Measurements from ENCODE around the gene DCAF4. TPM values are rescaled to one million over a fixed set of nuclear protein-coding genes. Genes with fewer than 3 reads are reported as not detected.
"Not testable (repeated sequence)": the region's sequence is repeated elsewhere in the genome, so short reads cannot be mapped to it uniquely, and the experiment has no call there.

DCAF4 gene
- total RNA-seq, 3 donors from 2014 or later, result 29.7 to 39.2 (median 34.0) TPM

DNA sequence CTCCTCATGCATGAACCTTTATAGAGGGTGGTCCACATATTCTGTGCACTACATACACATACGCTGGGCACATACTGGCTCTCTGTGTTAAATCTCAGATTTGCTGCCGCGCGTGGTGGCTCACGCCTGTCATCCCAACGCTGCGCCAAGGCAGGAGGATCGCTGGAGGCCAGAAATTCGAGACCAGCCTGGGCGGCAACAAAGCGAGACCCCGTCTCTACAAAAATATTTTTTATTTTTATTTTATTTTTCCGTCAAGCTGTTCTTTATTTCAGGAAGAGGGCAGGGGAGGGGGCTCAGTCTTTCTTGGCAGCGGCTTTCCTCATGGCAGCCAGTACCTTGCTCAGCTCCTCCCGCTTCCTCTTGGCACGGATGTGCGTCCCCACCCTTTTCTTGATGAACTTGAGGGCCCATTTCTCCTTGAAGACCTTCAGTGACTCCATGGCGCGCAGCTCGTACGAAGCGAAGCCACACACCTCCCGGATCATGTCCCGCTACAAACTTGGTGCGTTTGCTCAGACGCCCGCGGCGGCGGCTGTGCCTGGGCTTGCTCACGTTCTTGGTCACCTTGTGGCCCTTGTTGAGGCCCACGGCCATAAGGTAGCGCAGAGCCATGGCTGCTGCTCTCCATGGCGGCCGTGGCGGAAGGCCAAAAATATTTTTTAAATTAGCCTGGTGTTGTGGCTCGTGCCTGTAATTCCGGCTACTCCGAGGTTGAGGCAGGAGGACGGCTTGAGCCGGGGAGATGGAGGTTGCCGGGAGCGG lies 3.2 kb downstream of the DCAF4 start:
- DNase-seq, result no peak
- H3K9me3 Mint-ChIP-seq, result no peaks in the 10 kb centered on the region
- no peaks in the 10 kb centered on the region for H3K27me3 Mint-ChIP-seq (ENCODE audit: low read depth)

GRCh38 chr14:72932893-72933292 lies 6.6 kb downstream of the DCAF4 start:
- no peak overlapping the region for H3K4me3 Mint-ChIP-seq
- H3K9me3 Mint-ChIP-seq, result no peaks in the 10 kb centered on the region
- DNase-seq (no peak), ATAC-seq (no peak)
- peaks cover 26% of the 10 kb centered on the region for H3K4me1 Mint-ChIP-seq (ENCODE audit: low read depth)
- H3K36me3 Mint-ChIP-seq (ENCODE audit: insufficient read depth), result peaks cover 15% of the 10 kb centered on the region
- no peaks in the 10 kb centered on the region for H3K27me3 Mint-ChIP-seq (ENCODE audit: low read depth)

More for the DNA sequence above, 3.2 kb downstream of the DCAF4 start:
- H3K4me1 Mint-ChIP-seq (ENCODE audit: low read depth), result peaks cover 18% of the 10 kb centered on the region
- no peak overlapping the region for H3K4me3 Mint-ChIP-seq
- H3K36me3 Mint-ChIP-seq (ENCODE audit: insufficient read depth), result peaks cover 6% of the 10 kb centered on the region
- no peak for ATAC-seq

DNA sequence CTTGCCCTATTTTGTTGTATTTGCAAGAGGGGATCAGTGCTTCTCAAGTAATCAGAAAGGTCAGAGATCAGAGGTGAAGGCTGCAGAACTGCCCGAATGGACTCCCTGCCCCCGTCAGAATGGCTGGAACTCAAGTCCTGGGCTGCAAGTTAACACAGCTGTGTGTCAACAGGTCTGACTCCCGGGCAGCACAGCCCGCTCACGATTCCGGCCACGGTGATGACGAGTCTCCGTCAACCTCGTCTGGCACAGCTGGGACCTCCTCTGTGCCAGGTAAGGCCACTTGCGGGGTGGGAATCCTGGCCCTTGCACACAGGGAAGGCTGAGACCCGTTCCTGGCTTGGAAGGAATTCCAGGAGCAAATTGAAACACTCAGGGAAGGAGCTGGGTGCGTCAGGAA lies 13.4 kb downstream of the DCAF4 start:
- Mint-ChIP-seq H3K9me3 (no peaks in the 10 kb centered on the region), H3K4me1 (ENCODE audit: low read depth) (peaks cover 20% of the 10 kb centered on the region), H3K36me3 (ENCODE audit: insufficient read depth) (peaks cover 41% of the 10 kb centered on the region), H3K4me3 (no peak overlapping the region), H3K27me3 (ENCODE audit: low read depth) (no peaks in the 10 kb centered on the region)
- ATAC-seq, result no peak
- no peak for DNase-seq

GRCh38 chr14:72941286-72941985 lies 15.2 kb downstream of the DCAF4 start:
- H3K36me3 Mint-ChIP-seq (ENCODE audit: insufficient read depth), result peaks cover 45% of the 10 kb centered on the region
- DNase-seq (no peak), ATAC-seq (no peak)
- no peak overlapping the region for H3K4me3 Mint-ChIP-seq
- H3K27me3 Mint-ChIP-seq (ENCODE audit: low read depth), result no peaks in the 10 kb centered on the region
- H3K4me1 Mint-ChIP-seq (ENCODE audit: low read depth), result peaks cover 17% of the 10 kb centered on the region
- H3K9me3 Mint-ChIP-seq, result no peaks in the 10 kb centered on the region

DNA sequence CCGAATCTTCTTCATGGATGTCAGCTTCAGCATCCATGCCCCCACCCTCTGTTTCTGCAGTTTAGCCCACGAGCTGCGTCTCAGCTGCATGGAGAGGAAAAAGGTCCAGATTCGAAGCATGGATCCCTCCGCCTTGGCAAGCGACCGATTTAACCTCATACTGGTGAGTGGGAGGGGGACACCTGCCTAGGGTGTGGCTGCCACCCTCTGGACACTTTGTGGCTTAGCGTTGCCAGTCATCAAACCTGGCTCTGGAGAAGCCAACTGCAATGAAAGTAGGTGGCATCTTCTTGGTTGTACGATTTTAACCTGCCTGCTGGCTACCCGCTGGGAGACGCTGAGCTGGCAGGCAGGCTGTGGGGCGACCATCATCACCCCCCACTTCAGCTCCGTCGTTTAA lies 16.7 kb downstream of the DCAF4 start:
- no peak overlapping the region for H3K4me3 Mint-ChIP-seq
- no peak for DNase-seq
- H3K9me3 Mint-ChIP-seq, result no peaks in the 10 kb centered on the region
- H3K27me3 Mint-ChIP-seq (ENCODE audit: low read depth), result no peaks in the 10 kb centered on the region
- ATAC-seq, result no peak
- peaks cover 3% of the 10 kb centered on the region for H3K4me1 Mint-ChIP-seq (ENCODE audit: low read depth)
- H3K36me3 Mint-ChIP-seq (ENCODE audit: insufficient read depth), result peaks cover 44% of the 10 kb centered on the region

- no peaks in the 10 kb centered on the region for H3K9me3 Mint-ChIP-seq
- DNase-seq, result no peak
- ATAC-seq, result no peak
- H3K36me3 Mint-ChIP-seq (ENCODE audit: insufficient read depth), result peaks cover 49% of the 10 kb centered on the region
- no peak overlapping the region for H3K4me3 Mint-ChIP-seq
- no peaks in the 10 kb centered on the region for H3K27me3 Mint-ChIP-seq (ENCODE audit: low read depth)
- H3K4me1 Mint-ChIP-seq (ENCODE audit: low read depth), result no peaks in the 10 kb centered on the region
Observed at GRCh38 chr14:72943876-72944430, 17.7 kb downstream of the DCAF4 start.

DNA sequence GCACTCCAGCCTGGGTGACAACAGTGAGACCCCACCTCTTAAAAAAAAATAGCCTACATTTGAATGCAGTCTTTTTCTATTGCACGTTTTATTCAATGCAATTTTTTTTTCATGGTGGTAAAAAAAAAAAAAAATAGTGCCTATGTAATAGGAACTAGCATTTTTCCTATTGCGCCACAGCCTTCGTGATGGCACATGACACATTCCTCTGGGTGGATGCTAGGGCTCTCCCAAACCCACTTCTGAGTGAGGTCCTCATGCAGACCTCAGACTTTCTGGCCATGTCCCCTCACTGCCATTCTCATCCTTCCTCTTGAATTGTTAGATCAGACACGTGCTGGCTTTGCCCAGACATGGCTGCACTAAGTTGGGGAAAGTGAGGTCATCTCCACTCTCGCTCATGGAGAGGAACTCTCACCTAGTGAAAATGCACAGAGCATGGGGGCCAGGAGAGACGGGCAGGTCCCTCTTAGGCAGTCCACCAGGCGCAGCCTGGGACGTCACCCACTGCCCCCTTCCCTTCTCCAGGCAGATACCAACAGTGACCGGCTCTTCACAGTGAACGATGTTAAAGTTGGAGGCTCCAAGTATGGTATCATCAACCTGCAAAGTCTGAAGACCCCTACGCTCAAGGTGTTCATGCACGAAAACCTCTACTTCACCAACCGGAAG lies 19.2 kb downstream of the DCAF4 start:
- Mint-ChIP-seq H3K27me3 (ENCODE audit: low read depth) (no peaks in the 10 kb centered on the region), H3K9me3 (no peaks in the 10 kb centered on the region), H3K36me3 (ENCODE audit: insufficient read depth) (peaks cover 48% of the 10 kb centered on the region), H3K4me1 (ENCODE audit: low read depth) (no peaks in the 10 kb centered on the region), H3K4me3 (no peak overlapping the region)
- ATAC-seq (no peak), DNase-seq (no peak)

GRCh38 chr14:72946491-72946890 lies 20.2 kb downstream of the DCAF4 start:
- no peaks in the 10 kb centered on the region for H3K9me3 Mint-ChIP-seq
- no peak for ATAC-seq
- no peaks in the 10 kb centered on the region for H3K4me1 Mint-ChIP-seq (ENCODE audit: low read depth)
- no peak for DNase-seq
- H3K36me3 Mint-ChIP-seq (ENCODE audit: insufficient read depth), result peaks cover 48% of the 10 kb centered on the region
- no peak overlapping the region for H3K4me3 Mint-ChIP-seq
- no peaks in the 10 kb centered on the region for H3K27me3 Mint-ChIP-seq (ENCODE audit: low read depth)

DNA sequence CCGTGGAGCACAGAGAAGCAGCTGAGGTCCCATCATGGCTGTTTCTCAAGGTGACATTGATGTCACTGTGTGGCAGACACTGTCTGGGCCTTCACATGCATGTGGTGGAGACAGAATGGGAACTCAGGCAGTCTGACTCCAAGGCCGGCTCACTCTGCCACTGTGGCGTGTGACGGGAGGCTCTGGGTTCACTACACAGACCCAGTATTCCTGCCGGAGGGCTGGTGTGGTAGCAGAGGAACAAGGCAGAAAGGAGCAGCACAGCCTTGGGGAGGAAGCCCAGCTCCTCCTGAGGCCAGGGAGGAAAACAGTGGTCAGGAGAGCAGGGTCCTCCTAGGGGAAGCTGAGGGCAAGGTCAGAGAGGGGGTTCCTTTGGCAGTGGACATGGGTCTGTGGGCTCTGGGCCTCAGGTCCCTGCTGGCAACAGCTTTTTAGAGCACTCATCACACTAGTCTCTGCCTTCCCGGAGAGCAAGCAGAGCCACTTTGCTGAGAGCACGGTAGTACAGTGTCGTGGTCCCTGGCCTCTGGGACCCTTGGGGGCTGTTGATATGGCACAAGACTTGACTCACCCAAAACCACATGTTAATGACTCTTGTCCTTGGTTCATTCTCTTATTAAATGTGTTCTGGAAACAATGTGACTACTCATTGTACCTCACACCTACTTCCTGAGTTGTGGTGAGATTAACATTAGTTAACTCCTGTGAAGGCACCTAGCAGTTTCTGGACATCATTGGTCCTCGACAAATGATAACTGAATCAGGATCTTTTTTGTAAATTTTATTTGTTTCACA lies 21.3 kb downstream of the DCAF4 start:
- H3K27me3 Mint-ChIP-seq (ENCODE audit: low read depth), result no peaks in the 10 kb centered on the region
- H3K36me3 Mint-ChIP-seq (ENCODE audit: insufficient read depth), result peaks cover 48% of the 10 kb centered on the region
- H3K4me1 Mint-ChIP-seq (ENCODE audit: low read depth), result no peaks in the 10 kb centered on the region
- H3K4me3 Mint-ChIP-seq, result no peak overlapping the region
- ATAC-seq (peak; percentile 47 to 62), DNase-seq (no peak)
- no peaks in the 10 kb centered on the region for H3K9me3 Mint-ChIP-seq

DNA sequence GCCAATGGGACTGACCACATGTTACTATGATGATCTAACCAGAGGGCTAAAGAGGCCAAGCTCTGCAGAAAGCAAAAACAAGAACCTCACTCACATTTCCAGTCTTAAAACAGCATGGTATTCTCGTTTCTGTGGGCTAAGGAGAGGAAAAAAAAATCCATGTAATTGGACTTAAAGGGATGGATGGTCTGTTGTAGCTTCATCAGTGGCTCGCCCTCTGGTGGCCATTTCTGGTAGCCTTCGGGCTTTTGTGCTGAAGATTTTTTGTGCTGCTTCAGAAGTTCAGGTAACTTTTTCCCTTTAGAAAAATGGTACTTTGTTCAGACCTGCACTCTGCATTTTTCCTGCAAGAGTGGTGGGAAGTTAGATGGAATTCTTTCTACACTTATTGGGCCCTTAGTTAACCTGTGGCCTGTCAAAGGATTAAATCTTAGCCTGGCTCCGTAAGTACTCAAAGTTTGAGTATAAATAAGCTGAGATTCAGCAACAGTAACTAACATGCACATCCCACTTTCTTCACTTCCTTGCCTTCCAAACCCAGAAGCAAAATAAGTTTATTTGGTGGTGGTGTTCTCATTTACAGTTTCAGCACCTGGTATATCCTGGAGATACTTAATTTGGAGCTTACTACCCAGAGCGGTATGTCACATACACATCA lies 22.3 kb downstream of the DCAF4 start:
- no peak for ATAC-seq
- Mint-ChIP-seq H3K4me1 (ENCODE audit: low read depth) (no peaks in the 10 kb centered on the region), H3K4me3 (no peak overlapping the region), H3K27me3 (ENCODE audit: low read depth) (no peaks in the 10 kb centered on the region), H3K36me3 (ENCODE audit: insufficient read depth) (peaks cover 41% of the 10 kb centered on the region), H3K9me3 (no peaks in the 10 kb centered on the region)
- peak; percentile 60 for DNase-seq

DNA sequence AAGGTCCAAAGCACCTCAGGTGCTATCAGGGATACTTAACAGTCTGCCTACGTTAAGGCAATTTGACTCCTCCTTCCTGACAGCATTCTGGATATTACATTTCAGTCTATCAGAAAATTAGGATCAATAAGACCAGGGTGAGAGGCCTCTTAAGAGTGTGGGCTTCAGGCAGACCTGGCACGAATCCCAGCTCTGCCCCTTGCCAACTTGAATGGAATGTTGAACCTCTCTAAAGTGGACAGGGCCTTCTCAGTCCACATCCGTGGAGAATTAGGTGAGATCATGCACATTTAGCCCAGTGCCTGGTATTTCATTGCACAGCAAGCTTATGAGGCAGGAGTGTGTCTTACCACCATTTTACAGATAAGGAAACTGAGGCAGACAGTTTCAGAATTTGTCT lies 25.9 kb downstream of the DCAF4 start:
- DNase-seq, result no peak
- Mint-ChIP-seq H3K9me3 (no peaks in the 10 kb centered on the region), H3K27me3 (ENCODE audit: low read depth) (no peaks in the 10 kb centered on the region), H3K4me1 (ENCODE audit: low read depth) (no peaks in the 10 kb centered on the region), H3K4me3 (no peak overlapping the region), H3K36me3 (ENCODE audit: insufficient read depth) (peaks cover 47% of the 10 kb centered on the region)
- no peak for ATAC-seq

GRCh38 chr14:72956741-72957140 lies 30.5 kb downstream of the DCAF4 start:
- not testable (repeated sequence) for ATAC-seq; H3K9me3 Mint-ChIP-seq; H3K4me3 Mint-ChIP-seq; H3K4me1 Mint-ChIP-seq (ENCODE audit: low read depth); H3K27me3 Mint-ChIP-seq (ENCODE audit: low read depth); DNase-seq
- H3K36me3 Mint-ChIP-seq (ENCODE audit: insufficient read depth), result peaks cover 44% of the 10 kb centered on the region

- Mint-ChIP-seq H3K4me1 (ENCODE audit: low read depth) (no peaks in the 10 kb centered on the region), H3K36me3 (ENCODE audit: insufficient read depth) (peaks cover 39% of the 10 kb centered on the region), H3K4me3 (no peak overlapping the region), H3K27me3 (ENCODE audit: low read depth) (no peaks in the 10 kb centered on the region), H3K9me3 (no peaks in the 10 kb centered on the region)
- no peak for ATAC-seq
- DNase-seq, result no peak
Observed at GRCh38 chr14:72957213-72957612, 30.9 kb downstream of the DCAF4 start.

Data from activated T-cell treated with anti-CD3 and anti-CD28 coated beads, Interleukin-2, amount 50 U/mL, for 4 hours (primary cell).